HepG2 (cell line): ENCODE data around the gene BIRC5. TPM values are rescaled to one million over a fixed set of nuclear protein-coding genes. Genes with fewer than 3 reads are reported as not detected.
A peak's percentile ranks its signal among the peaks of the same experiment; 100 is the strongest.

ENCODE experiments used
- ATAC-seq: fragments of 200-7000 bp; cut with Tn5 transposase; 3 replicates; pipeline ENCODE4 v1.9.1; 2020; ENCODE audit warnings: mild to moderate bottlenecking, moderate library complexity
- BruUV-seq: library from RNA; stranded (reverse); fragments of 400-500 nt; replicated peaks from 2 replicates; lab custom pipeline; 2021; lab: Mats Ljungman, UMichigan
- CTCF ChIA-PET: fragments of 300-600 bp; formaldehyde crosslinking; extraction: SDS; loops from one replicate; lab custom pipeline; 2021; ENCODE audit warnings: low total read pairs, inconsistent platforms, low intra/inter-chr PET ratio; lab: Yijun Ruan, JAX
- POLR2A ChIA-PET: fragments of 350-600 bp; sonication (Branson Sonifier 250); formaldehyde crosslinking; loops from one replicate; lab custom pipeline; 2020; ENCODE audit warnings: antibody characterized with exemption, inconsistent platforms; lab: Yijun Ruan, JAX
- DNase-seq: peaks from one replicate; pipeline ENCODE4 v3.0.0-alpha.2; 2015; ENCODE audit warnings: low spot score
- FAIRE-seq: peaks from 3 replicates; lab custom pipeline; 2011; peaks lifted over from hg19 to GRCh38; lab: Jason Lieb, UNC
- H2AFZ ChIP-seq: one replicate; pipeline ENCODE4 v1.6.1; 2011; ENCODE audit warnings: low read length, inconsistent platforms
- H3K27ac ChIP-seq: fragments of 300-600 bp; 3 replicates; pipeline ENCODE4 v1.8.0; 2011; ENCODE audit warnings: mixed run types, mild to moderate bottlenecking, mixed read lengths, low read length, inconsistent platforms; ENCODE audit not compliant: insufficient read depth; ENCODE audit errors: extremely low read length
- H3K27me3 ChIP-seq, 2 experiments: fragments of 200-600 bp in 1 of 2; 2 replicates in 1 of 2; 3 replicates in 1 of 2; pipeline versions ENCODE4 v1.6.0 to v1.8.0; 2011; ENCODE audit warnings: low read length in 2 of 2, mild to moderate bottlenecking in 2 of 2, moderate library complexity in 2 of 2, inconsistent platforms in 1 of 2; ENCODE audit not compliant: insufficient read depth in 2 of 2, control insufficient read depth in 1 of 2
- H3K36me3 ChIP-seq, 2 experiments: fragments of 200-600 bp in 1 of 2; replicated peaks in 1 of 2; 2 replicates in 1 of 2; 3 replicates in 1 of 2; pipeline versions ENCODE4 v1.5.1 to v1.8.0; 2011; ENCODE audit warnings: low read length in 2 of 2, inconsistent platforms in 1 of 2; ENCODE audit not compliant: insufficient read depth in 2 of 2, control insufficient read depth in 1 of 2
- H3K4me1 ChIP-seq: 2 replicates; pipeline ENCODE4 v1.5.1; 2012; ENCODE audit warnings: low read length, inconsistent platforms; ENCODE audit not compliant: insufficient read depth
- H3K4me2 ChIP-seq: 2 replicates; pipeline ENCODE4 v1.6.0; 2011; ENCODE audit warnings: low read depth, low read length, inconsistent platforms
- H3K4me3 ChIP-seq, 3 experiments: fragments of 200-600 bp in 1 of 3; sonication (generic), shearing (Covaris generic) in 1 of 3; replicated peaks in 1 of 3; 2 replicates each; pipeline ENCODE4 v1.5.1; 2011 to 2016; ENCODE audit warnings: low read length in 3 of 3, inconsistent platforms in 2 of 3, low read depth in 2 of 3, mild to moderate bottlenecking in 2 of 3, control low read depth in 1 of 3, mixed read lengths in 1 of 3; ENCODE audit not compliant: insufficient read depth in 1 of 3
- H3K79me2 ChIP-seq: one replicate; pipeline ENCODE4 v1.6.1; 2011; ENCODE audit warnings: low read length, inconsistent platforms; ENCODE audit not compliant: insufficient read depth
- H3K9ac ChIP-seq: 2 replicates; pipeline ENCODE4 v1.6.0; 2011; ENCODE audit warnings: mild to moderate bottlenecking, low read depth, low read length, inconsistent platforms; ENCODE audit not compliant: insufficient read depth
- H3K9me3 ChIP-seq: 2 replicates; pipeline ENCODE4 v1.5.1; 2012; ENCODE audit warnings: mild to moderate bottlenecking, low read length
- H4K20me1 ChIP-seq: 2 replicates; pipeline ENCODE4 v1.6.0; 2011; ENCODE audit warnings: inconsistent platforms, mild to moderate bottlenecking, low read length, moderate library complexity; ENCODE audit not compliant: insufficient read depth
- ETV5 ChIP-seq: IDR thresholded peaks from 2 replicates; pipeline ENCODE4 v1.6.1; 2018; ENCODE audit warnings: missing biosample characterization, missing genetic modification reagents, inconsistent platforms, borderline replicate concordance
- FOSL1 ChIP-seq: sonication (generic); formaldehyde crosslinking; IDR thresholded peaks from 2 replicates; pipeline ENCODE4 v1.9.0; 2021; ENCODE audit warnings: missing genetic modification reagents, borderline replicate concordance
- GATAD2A ChIP-seq: IDR thresholded peaks from 2 replicates; pipeline ENCODE4 v1.6.1; 2016
- KLF13 ChIP-seq: sonication (generic); formaldehyde crosslinking; IDR thresholded peaks from 2 replicates; pipeline ENCODE4 v1.4.0; 2020; ENCODE audit warnings: mild to moderate bottlenecking, missing genetic modification reagents
- MED1 ChIP-seq: sonication (generic); formaldehyde crosslinking; IDR thresholded peaks from 2 replicates; pipeline ENCODE4 v1.4.0; 2020; ENCODE audit warnings: missing genetic modification reagents
- PAF1 ChIP-seq: IDR thresholded peaks from 2 replicates; pipeline ENCODE4 v1.6.1; 2016; ENCODE audit warnings: missing genetic modification reagents, missing compliant biosample characterization
- SKI ChIP-seq: fragments of 450-650 bp; IDR thresholded peaks from one replicate; pipeline ENCODE4 v1.6.1; 2018; ENCODE audit warnings: mild to moderate bottlenecking; ENCODE audit not compliant: partially characterized antibody
- TCF12 ChIP-seq, 2 experiments: fragments of 450-650 bp in 1 of 2; sonication (generic) in 1 of 2; formaldehyde crosslinking in 1 of 2; IDR thresholded peaks; 2 replicates each; pipeline versions ENCODE4 v1.6.1 to v1.8.0; 2017 to 2022; ENCODE audit warnings: antibody characterized with exemption in 1 of 2, mild to moderate bottlenecking in 1 of 2, missing genetic modification reagents in 1 of 2, moderate library complexity in 1 of 2
- ZNF317 ChIP-seq: sonication (generic); formaldehyde crosslinking; IDR thresholded peaks from 2 replicates; pipeline ENCODE4 v1.5.0; 2020; ENCODE audit warnings: mild to moderate bottlenecking, missing genetic modification reagents
- ZNF343 ChIP-seq: sonication (generic); formaldehyde crosslinking; IDR thresholded peaks from 2 replicates; pipeline ENCODE4 v1.4.0; 2020; ENCODE audit warnings: mild to moderate bottlenecking, missing genetic modification reagents
- ZNF589 ChIP-seq: sonication (generic); formaldehyde crosslinking; conservative IDR thresholded peaks from 2 replicates; pipeline ENCODE4 v1.8.0; 2022; ENCODE audit warnings: mild to moderate bottlenecking, moderate library complexity, missing genetic modification reagents
- ZNF850 ChIP-seq: sonication (generic); formaldehyde crosslinking; conservative IDR thresholded peaks from 2 replicates; pipeline ENCODE4 v1.9.0; 2021; ENCODE audit warnings: mild to moderate bottlenecking, missing genetic modification reagents
- WGBS: methylation state at CpG from one replicate; pipeline ENCODE4 v1.1.6; 2017; ENCODE audit warnings: low lambda C conversion rate; 5-methylcytosine and 5-hydroxymethylcytosine counted together
- in situ Hi-C: cut with HindIII; loops from 2 replicates; pipeline ENCODE4 v1.10.0; 2017; ENCODE audit warnings: low pct_unique_long_range_greater_than_20kb; ENCODE audit not compliant: extremely low pct_ligation_motif_present
- intact Hi-C: fragments of 100-400 bp; cut with micrococcal nuclease; formaldehyde crosslinking; loops from one replicate; pipeline ENCODE4 v1.10.0; 2022; ENCODE audit not compliant: unreplicated experiment
- polyA plus RNA-seq, 8 experiments: library from polyadenylated mRNA; depleted of rRNA in 3 of 8; stranded (reverse) in 7 of 8; unstranded in 1 of 8; fragments of >200 nt; fragmentation: Illumina TruSeq in 4 of 8; extraction: Trizol in 4 of 8; gene quantifications; 2 replicates each; pipeline versions ENCODE4 v1.2.1 to v1.2.3, GENCODE V29; 2011 to 2016; ENCODE audit warnings: low read depth in 4 of 8, missing spikeins in 1 of 8, mixed read lengths in 1 of 8; ENCODE audit not compliant: insufficient read depth in 1 of 8
- total RNA-seq, 5 experiments: library from RNA; depleted of rRNA; stranded (reverse); fragments of >200 nt; fragmentation: Illumina TruSeq; extraction: Trizol; gene quantifications; 2 replicates each; pipeline ENCODE4 v1.2.3, GENCODE V29; 2016; ENCODE audit warnings: low read depth in 1 of 5
- TF ChIP-seq, protein P1 (sequence below): IDR thresholded peaks from 2 replicates; pipeline ENCODE4 v1.6.1; 2016; ENCODE audit warnings: missing biosample characterization, missing genetic modification reagents, low read depth
- TF ChIP-seq, protein P2 (sequence below): IDR thresholded peaks from 2 replicates; pipeline ENCODE4 v1.6.1; 2016; ENCODE audit warnings: missing compliant biosample characterization, missing genetic modification reagents, borderline replicate concordance
- TF ChIP-seq, protein P3 (sequence below): sonication (generic); formaldehyde crosslinking; IDR thresholded peaks from 2 replicates; pipeline ENCODE4 v1.8.0; 2022; ENCODE audit warnings: missing genetic modification reagents, mild to moderate bottlenecking, moderate library complexity, borderline replicate concordance
- TF ChIP-seq, protein P4 (sequence below): sonication (generic); formaldehyde crosslinking; conservative IDR thresholded peaks from 2 replicates; pipeline ENCODE4 v1.8.1; 2023; ENCODE audit warnings: missing genetic modification reagents

The BIRC5 gene
- total and polyA plus RNA-seq, 2 of the 13 experiments (the other 11 are each of a cell fraction or from before 2014, with no cell fraction given) = 30.3 to 135 TPM

DNA sequence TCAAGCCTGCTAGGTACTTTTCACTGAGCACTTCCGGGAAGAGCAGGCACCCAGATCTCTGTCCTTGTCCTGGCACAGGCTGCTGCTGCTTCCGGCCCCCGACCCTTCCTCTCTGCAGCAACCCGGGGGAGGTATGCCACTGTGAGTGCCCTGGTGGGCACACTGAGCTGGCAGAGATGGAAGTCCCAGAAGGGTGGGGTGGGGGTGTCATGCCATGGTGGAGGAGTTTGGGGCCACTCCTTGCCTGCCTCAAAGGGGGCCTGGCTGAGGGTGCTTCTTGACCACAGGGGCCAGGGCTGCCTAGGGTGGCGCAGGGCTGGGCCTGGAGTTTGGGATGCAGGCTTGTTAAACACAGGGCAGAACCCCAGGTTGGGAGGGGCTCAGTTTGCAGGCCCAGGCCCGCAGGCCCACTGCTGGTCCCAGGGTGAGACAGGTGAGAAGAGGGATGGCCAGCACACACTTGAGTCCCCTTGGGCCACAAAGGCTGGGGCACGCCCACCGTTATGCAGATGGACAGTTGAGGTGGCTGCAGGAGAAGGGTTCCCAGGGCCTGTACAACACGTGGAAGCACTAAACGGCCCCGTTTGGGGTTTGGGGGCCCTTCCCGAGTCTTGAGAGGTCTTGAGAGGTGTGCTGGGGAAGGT, 26.1 kb downstream of the BIRC5 start (continued):
- TF ChIP-seq, protein P1, sequence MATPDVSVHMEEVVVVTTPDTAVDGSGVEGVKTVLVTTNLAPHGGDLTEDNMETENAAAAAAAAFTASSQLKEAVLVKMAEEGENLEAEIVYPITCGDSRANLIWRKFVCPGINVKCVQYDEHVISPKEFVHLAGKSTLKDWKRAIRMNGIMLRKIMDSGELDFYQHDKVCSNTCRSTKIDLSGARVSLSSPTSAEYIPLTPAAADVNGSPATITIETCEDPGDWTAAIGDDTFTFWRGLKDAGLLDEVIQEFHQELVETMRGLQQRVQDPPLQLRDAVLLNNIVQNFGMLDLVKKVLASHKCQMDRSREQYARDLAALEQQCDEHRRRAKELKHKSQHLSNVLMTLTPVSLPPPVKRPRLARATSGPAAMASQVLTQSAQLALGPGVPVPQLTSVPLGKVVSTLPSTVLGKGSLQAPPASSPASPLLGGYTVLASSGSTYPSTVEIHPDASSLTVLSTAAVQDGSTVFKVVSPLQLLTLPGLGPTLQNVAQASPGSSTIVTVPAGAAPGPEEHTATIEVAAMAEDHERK (CRISPR knock-in tag) = no peak

DNA sequence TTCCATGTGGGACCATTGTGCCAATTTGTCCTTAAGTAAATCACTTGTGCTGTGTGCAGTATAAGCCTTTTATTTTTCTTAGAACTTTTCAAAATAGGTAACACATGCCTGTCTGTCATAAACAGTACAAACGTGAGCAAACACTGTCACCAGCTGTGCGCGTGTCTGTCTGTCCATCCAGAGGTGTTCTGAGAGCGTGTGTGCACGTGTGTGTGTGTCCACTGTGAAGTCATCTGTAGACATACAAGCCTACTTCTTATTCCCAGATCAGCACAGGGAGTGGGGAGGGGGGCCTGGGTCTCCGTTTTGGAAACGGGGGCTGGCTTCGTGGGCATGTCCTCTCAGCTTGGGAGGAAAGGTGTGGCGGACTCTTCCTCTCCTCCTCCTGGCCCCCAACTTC, 26.8 kb downstream of the BIRC5 start:
- Histone ChIP-seq H3K79me2 (no peaks in the 10 kb centered on the region), H3K4me3 (no peak overlapping the region), H3K4me2 (peak overlapping the region; percentile 25; the same call in 1 of the 2 replicates), H4K20me1 (no peaks in the 10 kb centered on the region), H3K4me1 (peaks cover 53% of the 10 kb centered on the region), H3K27me3 (peaks cover 7 to 41% of the 10 kb centered on the region in 2 experiments; a peak in 4 of 5 replicates), H3K27ac (no peak overlapping the region), H2AFZ (no peak overlapping the region), H3K36me3 (no peaks in the 10 kb centered on the region), H3K9me3 (no peaks in the 10 kb centered on the region), H3K9ac (no peak overlapping the region)
- in situ Hi-C loops = no loop called here
- POLR2A ChIA-PET = interaction anchor here (1.4 to 1.9 kb wide), 2 partner anchors 9 to 54 kb away, joined by 3 to 6 read pairs; partner anchors contain the start of genes AFMID, TK1 and TMEM235
- no peak for FAIRE-seq
- no TSS peak for BruUV-seq
- intact Hi-C loops = loop anchor here (10.0 kb wide), 1 partner anchor 1024 kb away; no protein-coding TSS in a partner anchor
- CTCF ChIA-PET = no interaction called here
- 48% methylated on average over 7 of the region's 9 CpGs for WGBS
- ATAC-seq = no peak
- DNase-seq = no peak
- TF ChIP-seq ZNF589 (CRISPR knock-in tag) (no peak), PAF1 (CRISPR knock-in tag) (no peak), TCF12 (IDR thresholded peaks at IDR 0.05) (no peak), TCF12 (CRISPR knock-in tag; IDR thresholded peaks at IDR 0.05) (no peak), GATAD2A (no peak), ZNF317 (CRISPR knock-in tag) (no peak), MED1 (CRISPR knock-in tag) (no peak), FOSL1 (CRISPR knock-in tag) (no peak), ETV5 (no peak), SKI (no peak), ZNF850 (CRISPR knock-in tag) (no peak), KLF13 (no peak), ZNF343 (CRISPR knock-in tag) (no peak)
- TF ChIP-seq, protein P2, sequence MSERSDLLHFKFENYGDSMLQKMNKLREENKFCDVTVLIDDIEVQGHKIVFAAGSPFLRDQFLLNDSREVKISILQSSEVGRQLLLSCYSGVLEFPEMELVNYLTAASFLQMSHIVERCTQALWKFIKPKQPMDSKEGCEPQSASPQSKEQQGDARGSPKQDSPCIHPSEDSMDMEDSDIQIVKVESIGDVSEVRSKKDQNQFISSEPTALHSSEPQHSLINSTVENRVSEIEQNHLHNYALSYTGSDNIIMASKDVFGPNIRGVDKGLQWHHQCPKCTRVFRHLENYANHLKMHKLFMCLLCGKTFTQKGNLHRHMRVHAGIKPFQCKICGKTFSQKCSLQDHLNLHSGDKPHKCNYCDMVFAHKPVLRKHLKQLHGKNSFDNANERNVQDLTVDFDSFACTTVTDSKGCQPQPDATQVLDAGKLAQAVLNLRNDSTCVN = no peak
- TF ChIP-seq, protein P3, sequence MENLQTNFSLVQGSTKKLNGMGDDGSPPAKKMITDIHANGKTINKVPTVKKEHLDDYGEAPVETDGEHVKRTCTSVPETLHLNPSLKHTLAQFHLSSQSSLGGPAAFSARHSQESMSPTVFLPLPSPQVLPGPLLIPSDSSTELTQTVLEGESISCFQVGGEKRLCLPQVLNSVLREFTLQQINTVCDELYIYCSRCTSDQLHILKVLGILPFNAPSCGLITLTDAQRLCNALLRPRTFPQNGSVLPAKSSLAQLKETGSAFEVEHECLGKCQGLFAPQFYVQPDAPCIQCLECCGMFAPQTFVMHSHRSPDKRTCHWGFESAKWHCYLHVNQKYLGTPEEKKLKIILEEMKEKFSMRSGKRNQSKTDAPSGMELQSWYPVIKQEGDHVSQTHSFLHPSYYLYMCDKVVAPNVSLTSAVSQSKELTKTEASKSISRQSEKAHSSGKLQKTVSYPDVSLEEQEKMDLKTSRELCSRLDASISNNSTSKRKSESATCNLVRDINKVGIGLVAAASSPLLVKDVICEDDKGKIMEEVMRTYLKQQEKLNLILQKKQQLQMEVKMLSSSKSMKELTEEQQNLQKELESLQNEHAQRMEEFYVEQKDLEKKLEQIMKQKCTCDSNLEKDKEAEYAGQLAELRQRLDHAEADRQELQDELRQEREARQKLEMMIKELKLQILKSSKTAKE (CRISPR knock-in tag) = peak; percentile 41; the same call in 1 of the 2 replicates
- TF ChIP-seq, protein P4, sequence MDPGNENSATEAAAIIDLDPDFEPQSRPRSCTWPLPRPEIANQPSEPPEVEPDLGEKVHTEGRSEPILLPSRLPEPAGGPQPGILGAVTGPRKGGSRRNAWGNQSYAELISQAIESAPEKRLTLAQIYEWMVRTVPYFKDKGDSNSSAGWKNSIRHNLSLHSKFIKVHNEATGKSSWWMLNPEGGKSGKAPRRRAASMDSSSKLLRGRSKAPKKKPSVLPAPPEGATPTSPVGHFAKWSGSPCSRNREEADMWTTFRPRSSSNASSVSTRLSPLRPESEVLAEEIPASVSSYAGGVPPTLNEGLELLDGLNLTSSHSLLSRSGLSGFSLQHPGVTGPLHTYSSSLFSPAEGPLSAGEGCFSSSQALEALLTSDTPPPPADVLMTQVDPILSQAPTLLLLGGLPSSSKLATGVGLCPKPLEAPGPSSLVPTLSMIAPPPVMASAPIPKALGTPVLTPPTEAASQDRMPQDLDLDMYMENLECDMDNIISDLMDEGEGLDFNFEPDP (CRISPR knock-in tag) = no peak
